Esophagus squamous epithelium (tissue), 4 donors: Measurements from ENCODE around the gene RCE1.

ENCODE experiments used
- CTCF ChIP-seq, 6 experiments: fragments of 450-650 bp in 4 of 6; fragments of 200-600 bp in 2 of 6; sonication (generic) in 2 of 6; IDR thresholded peaks; one replicate each; pipeline ENCODE4 v1.5.1; 2016 to 2019; ENCODE audit warnings: antibody characterized with exemption in 6 of 6, mild to moderate bottlenecking in 4 of 6, moderate library complexity in 4 of 6
- POLR2A ChIP-seq, 4 donors: fragments of 450-650 bp; IDR thresholded peaks; one replicate each; pipeline ENCODE4 v1.6.1; 2017; ENCODE audit warnings: antibody characterized with exemption in 4 of 4, mild to moderate bottlenecking in 4 of 4, moderate library complexity in 3 of 4

GRCh38 chr11:66866007-66866406, 22.8 kb downstream of the RCE1 start:
- no peak for TF ChIP-seq POLR2A (IDR thresholded peaks at IDR 0.05)
- TF ChIP-seq CTCF (IDR thresholded peaks at IDR 0.05) = no peak
